IPS-NIHi11 (cell line): ENCODE measurements around the gene MYO5A.

ENCODE experiments used
- DNase-seq: peaks from one replicate; pipeline ENCODE4 v3.0.0; 2012; ENCODE audit warnings: mixed read lengths, low spot score

The MYO5A gene

GRCh38 chr15:52328680-52329079 lies 200.0 kb downstream of the MYO5A start:
- DNase-seq: no peak

GRCh38 chr15:52326756-52327155 lies 201.9 kb downstream of the MYO5A start:
- no peak for DNase-seq

GRCh38 chr15:52324109-52324508 lies 204.6 kb downstream of the MYO5A start:
- DNase-seq: no peak

- DNase-seq: no peak
Observed at GRCh38 chr15:52318729-52319500, 209.8 kb downstream of the MYO5A start.

- no peak for DNase-seq
Observed at GRCh38 chr15:52317688-52318087, 211.0 kb downstream of the MYO5A start.

GRCh38 chr15:52317022-52317421 lies 211.7 kb downstream of the MYO5A start:
- DNase-seq: no peak

GRCh38 chr15:52309154-52309548 lies 219.5 kb downstream of the MYO5A start:
- no peak for DNase-seq

GRCh38 chr15:52308446-52309153 lies 220.1 kb downstream of the MYO5A start:
- DNase-seq: no peak

GRCh38 chr15:52307847-52308246 lies 220.8 kb downstream of the MYO5A start:
- DNase-seq: no peak

- no peak for DNase-seq
Observed at GRCh38 chr15:52306270-52306669, 222.4 kb downstream of the MYO5A start.

- no peak for DNase-seq
Observed at GRCh38 chr15:52303093-52303772, 225.4 kb downstream of the MYO5A start.

GRCh38 chr15:52301265-52301847 lies 227.3 kb downstream of the MYO5A start:
- DNase-seq: no peak

- peak; percentile 97 for DNase-seq
Observed at GRCh38 chr15:52295421-52296001, 233.2 kb downstream of the MYO5A start, which contains the start of gene MYO5C. Gene MYO5C (minus strand): TSS chr15:52295804. CDS start chr15:52295636, 168 bp downstream.

GRCh38 chr15:52294881-52295420 lies 233.7 kb downstream of the MYO5A start:
- no peak for DNase-seq

- no peak for DNase-seq
Observed at GRCh38 chr15:52292780-52293392, 235.8 kb downstream of the MYO5A start.

GRCh38 chr15:52291204-52291603 lies 237.5 kb downstream of the MYO5A start:
- DNase-seq: no peak

GRCh38 chr15:52290800-52291199 lies 237.9 kb downstream of the MYO5A start:
- DNase-seq: no peak

GRCh38 chr15:52290329-52290728 lies 238.4 kb downstream of the MYO5A start:
- DNase-seq: no peak

- peak; percentile 37 for DNase-seq
Observed at GRCh38 chr15:52289629-52290081, 239.0 kb downstream of the MYO5A start.

GRCh38 chr15:52288986-52289385 lies 239.7 kb downstream of the MYO5A start:
- no peak for DNase-seq
